OCI-LY1 (cell line): ENCODE measurements around the gene FGD1.

ENCODE experiments used
- EZH2 ChIP-seq: fragments of 200-600 bp; sonication (generic), shearing (Covaris generic); IDR thresholded peaks from 2 replicates; pipeline ENCODE4 v1.8.0; 2017; ENCODE audit warnings: borderline replicate concordance, mixed run types, mild to moderate bottlenecking, antibody characterized with exemption, low read length, moderate library complexity, mixed read lengths
- TF ChIP-seq, protein P1 (sequence below): fragments of 200-600 bp; sonication (generic), shearing (Covaris generic); IDR thresholded peaks from 2 replicates; pipeline ENCODE4 v1.5.1; 2017; ENCODE audit warnings: mild to moderate bottlenecking, antibody characterized with exemption, low read length, moderate library complexity, mixed read lengths

DNA sequence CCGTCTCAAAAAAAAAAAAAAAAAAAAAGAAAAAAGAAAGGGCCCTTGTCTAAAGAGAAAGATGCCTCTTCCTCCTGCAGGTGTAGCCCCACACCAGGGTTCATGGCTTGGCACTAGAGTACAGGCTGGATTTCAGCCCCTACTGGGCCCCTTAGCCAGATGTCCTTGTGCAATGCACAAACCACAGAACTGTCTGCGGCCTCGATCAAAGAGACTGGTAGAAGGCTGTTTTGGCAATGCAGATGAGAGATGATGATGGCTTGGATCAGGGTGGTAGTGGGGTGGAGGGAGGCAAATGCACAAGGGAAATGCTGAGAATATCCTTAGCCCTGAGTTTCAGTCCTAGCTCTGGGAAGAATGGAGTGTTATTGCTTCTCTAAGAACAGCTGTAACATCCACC, 82.3 kb downstream of the FGD1 start:
- TF ChIP-seq, protein P1, sequence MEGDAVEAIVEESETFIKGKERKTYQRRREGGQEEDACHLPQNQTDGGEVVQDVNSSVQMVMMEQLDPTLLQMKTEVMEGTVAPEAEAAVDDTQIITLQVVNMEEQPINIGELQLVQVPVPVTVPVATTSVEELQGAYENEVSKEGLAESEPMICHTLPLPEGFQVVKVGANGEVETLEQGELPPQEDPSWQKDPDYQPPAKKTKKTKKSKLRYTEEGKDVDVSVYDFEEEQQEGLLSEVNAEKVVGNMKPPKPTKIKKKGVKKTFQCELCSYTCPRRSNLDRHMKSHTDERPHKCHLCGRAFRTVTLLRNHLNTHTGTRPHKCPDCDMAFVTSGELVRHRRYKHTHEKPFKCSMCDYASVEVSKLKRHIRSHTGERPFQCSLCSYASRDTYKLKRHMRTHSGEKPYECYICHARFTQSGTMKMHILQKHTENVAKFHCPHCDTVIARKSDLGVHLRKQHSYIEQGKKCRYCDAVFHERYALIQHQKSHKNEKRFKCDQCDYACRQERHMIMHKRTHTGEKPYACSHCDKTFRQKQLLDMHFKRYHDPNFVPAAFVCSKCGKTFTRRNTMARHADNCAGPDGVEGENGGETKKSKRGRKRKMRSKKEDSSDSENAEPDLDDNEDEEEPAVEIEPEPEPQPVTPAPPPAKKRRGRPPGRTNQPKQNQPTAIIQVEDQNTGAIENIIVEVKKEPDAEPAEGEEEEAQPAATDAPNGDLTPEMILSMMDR = no peak
- no peak for TF ChIP-seq EZH2
